Endothelial cell of umbilical vein (primary cell): ENCODE data around the gene POLR2J2. TPM values are rescaled to one million over a fixed set of nuclear protein-coding genes. Genes with fewer than 3 reads are reported as not detected.
"Not testable (repeated sequence)": the region's sequence is repeated elsewhere in the genome, so short reads cannot be mapped to it uniquely, and the experiment has no call there.

Experiments used
- BruUV-seq: library from RNA; stranded (reverse); fragments of 400-500 nt; replicated peaks from 2 replicates; lab custom pipeline; 2021; lab: Mats Ljungman, UMichigan
- CTCF ChIA-PET: fragments of 300-600, 350-600 bp; sonication (Branson Sonifier 250); formaldehyde crosslinking; loops from one replicate; lab custom pipeline; 2021; ENCODE audit warnings: antibody characterized with exemption, inconsistent platforms; lab: Charles Lee
- POLR2A ChIA-PET: fragments of 300-600, 350-600 bp; sonication (Branson Sonifier 250); formaldehyde crosslinking; loops from one replicate; lab custom pipeline; 2021; ENCODE audit warnings: antibody characterized with exemption, inconsistent platforms; lab: Charles Lee
- DNase-seq: peaks from one replicate; pipeline ENCODE4 v3.0.0-alpha.2; 2011; ENCODE audit warnings: low read depth, low spot score
- FAIRE-seq: peaks from 2 replicates; lab custom pipeline; 2011; peaks lifted over from hg19 to GRCh38; lab: Jason Lieb, UNC
- H2AFZ ChIP-seq: 2 replicates; pipeline ENCODE4 v1.6.0; 2012; ENCODE audit warnings: low read depth, low read length, control low read depth, inconsistent platforms
- H3K27ac ChIP-seq: 2 replicates; pipeline ENCODE4 v1.5.1; 2011; ENCODE audit warnings: low read depth, mild to moderate bottlenecking, control low read depth, low read length, moderate library complexity; ENCODE audit not compliant: insufficient read depth
- H3K27me3 ChIP-seq, 2 experiments: 2 replicates each; pipeline versions ENCODE4 v1.6.0 to v1.6.1; 2011; ENCODE audit warnings: low read length in 2 of 2, mixed read lengths in 1 of 2; ENCODE audit not compliant: control insufficient read depth in 2 of 2, insufficient read depth in 2 of 2
- H3K36me3 ChIP-seq, 2 experiments: 2 replicates in 1 of 2; 3 replicates in 1 of 2; pipeline ENCODE4 v1.5.1; 2011; ENCODE audit warnings: low read length in 2 of 2, mild to moderate bottlenecking in 1 of 2, moderate library complexity in 1 of 2; ENCODE audit not compliant: control insufficient read depth in 2 of 2, insufficient read depth in 2 of 2; ENCODE audit errors: extremely low read depth in 1 of 2
- H3K4me1 ChIP-seq: 3 replicates; pipeline ENCODE4 v1.5.1; 2011; ENCODE audit warnings: mild to moderate bottlenecking, low read length; ENCODE audit not compliant: control insufficient read depth, insufficient read depth; ENCODE audit errors: extremely low read depth
- H3K4me2 ChIP-seq: 2 replicates; pipeline ENCODE4 v1.6.1; 2011; ENCODE audit warnings: low read length, control low read depth, mixed read lengths; ENCODE audit not compliant: insufficient read depth
- H3K4me3 ChIP-seq, 3 experiments: fragments of 200-600 bp in 1 of 3; sonication (generic), shearing (Covaris generic) in 1 of 3; replicated peaks in 1 of 3; 2 replicates each; pipeline ENCODE4 v1.5.1; 2011 to 2016; ENCODE audit warnings: control low read depth in 3 of 3, low read length in 3 of 3, mild to moderate bottlenecking in 2 of 3, inconsistent platforms in 1 of 3, low read depth in 1 of 3, moderate library complexity in 1 of 3; ENCODE audit not compliant: insufficient read depth in 1 of 3
- H3K79me2 ChIP-seq: 2 replicates; pipeline ENCODE4 v1.6.0; 2012; ENCODE audit warnings: low read length, inconsistent platforms; ENCODE audit not compliant: control insufficient read depth, insufficient read depth
- H3K9ac ChIP-seq: replicated peaks from 2 replicates; pipeline ENCODE3; 2011; ENCODE audit warnings: low read length, control low read depth; ENCODE audit not compliant: insufficient read depth; ENCODE audit errors: extremely low read depth
- H3K9me1 ChIP-seq: replicated peaks from 3 replicates; pipeline ENCODE4 v1.6.0; 2011; ENCODE audit warnings: mild to moderate bottlenecking, low read length; ENCODE audit not compliant: control insufficient read depth, insufficient read depth; ENCODE audit errors: extremely low read depth
- H3K9me3 ChIP-seq: replicated peaks from 2 replicates; pipeline ENCODE4 v1.5.1; 2012; ENCODE audit warnings: low read length, inconsistent platforms; ENCODE audit not compliant: control insufficient read depth, insufficient read depth
- H4K20me1 ChIP-seq: replicated peaks from 2 replicates; pipeline ENCODE3; 2011; ENCODE audit warnings: mild to moderate bottlenecking, low read length; ENCODE audit not compliant: control insufficient read depth, insufficient read depth; ENCODE audit errors: extremely low read depth
- dilution Hi-C: fragments of 300-500 bp; cut with MboI; formaldehyde crosslinking; loops from one replicate; pipeline ENCODE4 v1.15.0; 2019; ENCODE audit warnings: low sequenced_read_pairs; ENCODE audit not compliant: extremely low pct_ligation_motif_present
- intact Hi-C: fragments of 100-400 bp; cut with micrococcal nuclease; formaldehyde crosslinking; loops from one replicate; pipeline ENCODE4 v1.10.0; 2022
- polyA plus RNA-seq, 4 experiments: library from polyadenylated mRNA; depleted of rRNA in 3 of 4; stranded (reverse) in 3 of 4; unstranded in 1 of 4; fragments of >200 nt; gene quantifications; 2 replicates each; pipeline versions ENCODE4 v1.2.1 to v1.2.3, GENCODE V29; 2011 to 2012; ENCODE audit warnings: missing spikeins in 1 of 4
- total RNA-seq: library from RNA; stranded (reverse); gene quantifications from 2 replicates; pipeline ENCODE4 v1.2.3, GENCODE V29; 2021

Gene POLR2J2
- total and polyA plus RNA-seq, 2 donors (not counting 3 experiments of a cell fraction or from before 2014, with no cell fraction given) = 1.3 to 21.3 TPM

DNA sequence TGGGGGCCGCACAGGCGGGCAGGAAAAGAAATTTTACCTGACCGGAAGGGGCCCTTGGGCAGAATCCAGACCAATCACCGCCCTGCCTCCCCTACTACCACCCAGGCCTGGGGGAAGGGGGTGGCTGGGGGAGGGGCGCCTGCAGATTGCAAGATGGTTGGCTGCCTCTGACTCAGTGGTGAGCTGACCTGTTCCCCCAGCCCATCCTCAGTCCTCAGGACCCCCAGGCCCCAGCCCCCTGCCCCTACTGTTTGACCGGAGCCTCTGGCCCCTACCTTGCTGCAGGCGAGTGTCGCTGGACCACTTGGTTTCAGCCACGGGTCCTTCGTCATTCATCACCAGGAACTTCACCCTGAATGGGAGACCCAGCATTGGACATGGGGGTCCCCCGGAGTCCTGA lies 32.6 kb downstream of the POLR2J2 start:
- H2AFZ ChIP-seq, BruUV-seq, FAIRE-seq, POLR2A ChIA-PET, intact Hi-C loops, H3K79me2 ChIP-seq, H3K27ac ChIP-seq, H3K9me3 ChIP-seq, H3K4me3 ChIP-seq, H3K27me3 ChIP-seq, H3K4me2 ChIP-seq, CTCF ChIA-PET, H4K20me1 ChIP-seq, H3K36me3 ChIP-seq, dilution Hi-C loops, H3K9ac ChIP-seq, DNase-seq, H3K9me1 ChIP-seq, H3K4me1 ChIP-seq: not testable (repeated sequence)

DNA sequence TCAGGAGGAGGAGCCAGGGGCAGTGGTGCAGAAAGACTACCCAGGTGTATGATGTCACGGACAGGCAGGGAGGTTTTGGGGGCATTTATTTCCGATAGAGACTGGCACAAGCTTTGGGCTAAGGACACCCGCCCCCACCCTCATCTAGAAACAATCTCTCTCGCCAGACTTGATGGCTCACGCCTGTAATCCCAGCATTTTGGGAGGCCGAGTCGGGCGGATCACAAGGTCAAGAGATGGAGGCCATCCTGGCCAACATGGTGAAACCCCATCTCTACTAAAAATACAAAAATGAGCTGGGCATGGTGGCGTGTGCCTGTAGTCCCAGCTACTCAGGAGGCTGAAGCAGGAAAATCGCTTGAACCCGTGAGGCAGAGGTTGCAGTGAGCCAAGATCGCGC lies 34.5 kb downstream of the POLR2J2 start:
- DNase-seq, H3K27ac ChIP-seq, H3K4me3 ChIP-seq, H3K4me2 ChIP-seq, POLR2A ChIA-PET, H3K9ac ChIP-seq, H3K9me1 ChIP-seq, FAIRE-seq, H2AFZ ChIP-seq, H3K36me3 ChIP-seq, H3K27me3 ChIP-seq, intact Hi-C loops, dilution Hi-C loops, H3K4me1 ChIP-seq, CTCF ChIA-PET, H4K20me1 ChIP-seq, H3K9me3 ChIP-seq, H3K79me2 ChIP-seq, BruUV-seq: not testable (repeated sequence)

DNA sequence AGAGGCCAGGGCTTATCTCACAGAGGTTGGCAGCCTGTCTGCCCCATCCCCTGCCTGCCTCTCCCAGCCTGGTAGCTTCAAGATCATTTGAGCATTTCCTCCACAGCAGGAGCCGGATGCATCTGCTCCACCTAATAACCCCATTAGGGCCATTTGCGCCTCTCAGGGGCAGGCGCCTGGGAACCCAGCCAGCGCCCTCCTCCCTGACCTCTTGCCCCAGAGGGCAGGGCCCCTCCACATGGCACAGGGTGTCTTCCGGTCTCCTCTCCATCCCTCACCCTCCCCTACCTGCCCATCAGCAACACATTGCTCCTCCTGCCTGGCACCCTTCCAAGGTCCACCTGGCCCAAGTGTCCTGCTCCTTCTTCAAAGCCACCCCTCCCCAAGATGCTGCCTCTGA lies 36.1 kb downstream of the POLR2J2 start:
- intact Hi-C loops, BruUV-seq, H3K9ac ChIP-seq, H3K79me2 ChIP-seq, H2AFZ ChIP-seq, H3K4me3 ChIP-seq, H3K4me1 ChIP-seq, H3K9me3 ChIP-seq, FAIRE-seq, H4K20me1 ChIP-seq, dilution Hi-C loops, H3K9me1 ChIP-seq, H3K27ac ChIP-seq, H3K27me3 ChIP-seq, POLR2A ChIA-PET, H3K36me3 ChIP-seq, H3K4me2 ChIP-seq, CTCF ChIA-PET, DNase-seq: not testable (repeated sequence)

DNA sequence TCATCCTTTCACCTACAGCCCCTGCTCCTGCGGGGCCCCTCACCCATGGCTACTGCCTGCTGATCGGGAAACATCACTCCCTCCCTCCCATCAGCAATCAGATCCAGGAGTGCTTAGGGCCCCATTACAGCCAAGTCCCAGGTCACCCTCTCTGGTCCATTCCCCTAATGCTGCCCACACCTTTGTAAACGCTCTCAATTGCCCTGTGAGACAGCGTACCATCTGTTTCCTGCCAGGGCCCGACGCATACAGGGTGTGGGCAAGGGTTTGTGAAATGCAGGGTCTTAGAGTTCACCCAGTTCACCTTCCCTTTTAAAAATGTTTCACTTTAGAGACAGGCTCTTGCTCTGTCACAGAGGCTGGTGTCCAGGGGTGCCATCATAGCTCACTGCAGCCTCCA lies 37.2 kb downstream of the POLR2J2 start:
- intact Hi-C loops, FAIRE-seq, H3K27me3 ChIP-seq, H3K4me3 ChIP-seq, CTCF ChIA-PET, DNase-seq, H3K4me1 ChIP-seq, H3K27ac ChIP-seq, H3K79me2 ChIP-seq, H3K9ac ChIP-seq, H4K20me1 ChIP-seq, H2AFZ ChIP-seq, BruUV-seq, H3K9me3 ChIP-seq, H3K4me2 ChIP-seq, dilution Hi-C loops, POLR2A ChIA-PET, H3K36me3 ChIP-seq, H3K9me1 ChIP-seq: not testable (repeated sequence)
